H1 (cell line): ENCODE measurements around the gene PROX2. TPM values are rescaled to one million over a fixed set of nuclear protein-coding genes. Genes with fewer than 3 reads are reported as not detected.
A peak's percentile ranks its signal among the peaks of the same experiment; 100 is the strongest.

Experiments used
- CBX5 ChIP-seq: fragments of 300-800, 300-1000 bp; sonication (generic); IDR thresholded peaks from 2 replicates; pipeline ENCODE4 v1.7.1; 2016; ENCODE audit warnings: antibody characterized with exemption, low read length, low read depth
- CEBPB ChIP-seq: IDR thresholded peaks from 2 replicates; pipeline ENCODE4 v1.6.1; 2012; ENCODE audit warnings: low read depth, low read length
- CHD1 ChIP-seq: IDR thresholded peaks from 2 replicates; pipeline ENCODE4 v1.6.1; 2012; ENCODE audit warnings: low read depth, low read length, improper control_type of control experiment
- CHD2 ChIP-seq: IDR thresholded peaks from 2 replicates; pipeline ENCODE4 v1.6.1; 2012; ENCODE audit warnings: low read length, improper control_type of control experiment
- CTBP2 ChIP-seq: IDR thresholded peaks from 2 replicates; pipeline ENCODE4 v1.7.0; 2011; ENCODE audit warnings: borderline replicate concordance, mild to moderate bottlenecking, moderate library complexity, mixed read lengths, low read length; ENCODE audit not compliant: insufficient read depth, insufficient read length
- E2F6 ChIP-seq: IDR thresholded peaks from 2 replicates; pipeline ENCODE4 v1.6.1; 2012; ENCODE audit warnings: inconsistent platforms
- EGR1 ChIP-seq: IDR thresholded peaks from 2 replicates; pipeline ENCODE4 v1.6.1; 2011; ENCODE audit warnings: low read depth, low read length, borderline replicate concordance
- GABPA ChIP-seq: IDR thresholded peaks from 2 replicates; pipeline ENCODE4 v1.6.1; 2011; ENCODE audit warnings: mild to moderate bottlenecking, low read length, moderate library complexity, borderline replicate concordance; ENCODE audit not compliant: insufficient read depth
- GTF2F1 ChIP-seq: IDR thresholded peaks from 2 replicates; pipeline ENCODE4 v1.6.1; 2012; ENCODE audit warnings: low read depth, low read length, improper control_type of control experiment, borderline replicate concordance
- NANOG ChIP-seq: IDR thresholded peaks from 2 replicates; pipeline ENCODE4 v1.6.1; 2011; ENCODE audit warnings: low read length, low read depth, mild to moderate bottlenecking, inconsistent platforms; ENCODE audit not compliant: insufficient read depth, poor library complexity, severe bottlenecking
- POLR2A ChIP-seq, 2 experiments: IDR thresholded peaks; 1 replicate in 1 of 2; 2 replicates in 1 of 2; pipeline ENCODE4 v1.6.1; 2011; ENCODE audit warnings: low read depth in 2 of 2, low read length in 2 of 2, mild to moderate bottlenecking in 2 of 2; ENCODE audit errors: control extremely low read depth in 1 of 2
- RBBP5 ChIP-seq: IDR thresholded peaks from 2 replicates; pipeline ENCODE4 v1.7.1; 2012; ENCODE audit warnings: low read depth, mild to moderate bottlenecking, inconsistent platforms, low read length, moderate library complexity, borderline replicate concordance
- RNF2 ChIP-seq: fragments of 200-900, 300-1000 bp; sonication (generic); IDR thresholded peaks from 2 replicates; pipeline ENCODE4 v1.7.1; 2016; ENCODE audit warnings: borderline replicate concordance, low read depth, mild to moderate bottlenecking, antibody characterized with exemption, low read length; ENCODE audit not compliant: poor library complexity, severe bottlenecking; ENCODE audit errors: missing control alignments
- RXRA ChIP-seq: IDR thresholded peaks from 2 replicates; pipeline ENCODE4 v1.6.1; 2011; ENCODE audit warnings: low read depth, mild to moderate bottlenecking, low read length, moderate library complexity; ENCODE audit not compliant: insufficient read depth
- SAP30 ChIP-seq: fragments of 300-600 bp; sonication (generic); IDR thresholded peaks from 2 replicates; pipeline ENCODE4 v1.7.1; 2012; ENCODE audit warnings: low read length, moderate library complexity, mild to moderate bottlenecking, inconsistent platforms; ENCODE audit not compliant: insufficient read depth, insufficient replicate concordance
- SP2 ChIP-seq: IDR thresholded peaks from 2 replicates; pipeline ENCODE4 v1.6.1; 2012; ENCODE audit warnings: mild to moderate bottlenecking, low read length, inconsistent platforms
- SP4 ChIP-seq: IDR thresholded peaks from 2 replicates; pipeline ENCODE4 v1.6.1; 2012; ENCODE audit warnings: low read length, inconsistent platforms
- TCF12 ChIP-seq: IDR thresholded peaks from 2 replicates; pipeline ENCODE4 v1.6.1; 2011; ENCODE audit warnings: low read depth, mild to moderate bottlenecking, low read length
- TEAD4 ChIP-seq: IDR thresholded peaks from 2 replicates; pipeline ENCODE4 v1.6.1; 2012; ENCODE audit warnings: low read depth, low read length, inconsistent platforms, mixed read lengths
- ZNF274 ChIP-seq: IDR thresholded peaks from 2 replicates; pipeline ENCODE4 v1.7.0; 2012; ENCODE audit warnings: low read length, borderline replicate concordance; ENCODE audit errors: extremely low read depth
- polyA plus RNA-seq, 7 experiments: library from polyadenylated mRNA; depleted of rRNA in 3 of 7; stranded (reverse) in 5 of 7; unstranded in 2 of 7; fragments of >200 nt in 5 of 7; fragments of 200-250 nt in 2 of 7; gene quantifications; 1 replicate in 5 of 7; 2 replicates in 1 of 7; 4 replicates in 1 of 7; pipeline versions ENCODE4 v1.2.1 to v1.2.3, GENCODE V29; 2011 to 2013; ENCODE audit warnings: missing spikeins in 2 of 7, mixed read lengths in 2 of 7
- total RNA-seq: library from RNA; stranded (reverse); fragmentation: NEBNext Ultra II Directional; extraction: Animal tissue kit (Norgen Biotek cat#: 25700); gene quantifications from 2 replicates; pipeline ENCODE4 v1.2.1, GENCODE V29; 2021

PROX2 gene
- total and polyA plus RNA-seq, 2 of the 8 experiments (the other 6 are each of a cell fraction or from before 2014, with no cell fraction given): 0.03 TPM; not detected in 1

GRCh38 chr14:74860899-74861733 lies 14.8 kb downstream of the PROX2 start (continued):
- TF ChIP-seq SAP30 (no peak), TCF12 (no peak), RBBP5 (no peak), CHD2 (no peak), ZNF274 (no peak), SP4 (no peak), CHD1 (no peak), EGR1 (no peak), TEAD4 (no peak), RXRA (no peak), CTBP2 (no peak), CBX5 (no peak), NANOG (no peak), POLR2A (IDR thresholded peaks at IDR 0.05; ENCODE audit: control extremely low read depth in 1 of 2, low read depth in 2 of 2, low read length in 2 of 2) (no peak), CEBPB (peak; percentile 61; the same call in 1 of the 2 replicates), SP2 (no peak), E2F6 (no peak), GTF2F1 (no peak), GABPA (no peak), RNF2 (no peak)
- TF ChIP-seq, all 59 proteins: peak for 3
